K562 treated with DMSO at 1 percent for 48 hours (cell line): Measurements from ENCODE around the gene ZNF823. TPM values are rescaled to one million over a fixed set of nuclear protein-coding genes. Genes with fewer than 3 reads are reported as not detected.

ENCODE experiments used
- total RNA-seq: library from RNA; unstranded; fragments of 300-600 nt; gene quantifications from 2 replicates; pipeline ENCODE4 v1.2.3, GENCODE V29; 2022; ENCODE audit warnings: low replicate concordance; ENCODE audit errors: extremely low read depth

ZNF823 gene
- total RNA-seq = not detected in 2 replicates

DNA sequence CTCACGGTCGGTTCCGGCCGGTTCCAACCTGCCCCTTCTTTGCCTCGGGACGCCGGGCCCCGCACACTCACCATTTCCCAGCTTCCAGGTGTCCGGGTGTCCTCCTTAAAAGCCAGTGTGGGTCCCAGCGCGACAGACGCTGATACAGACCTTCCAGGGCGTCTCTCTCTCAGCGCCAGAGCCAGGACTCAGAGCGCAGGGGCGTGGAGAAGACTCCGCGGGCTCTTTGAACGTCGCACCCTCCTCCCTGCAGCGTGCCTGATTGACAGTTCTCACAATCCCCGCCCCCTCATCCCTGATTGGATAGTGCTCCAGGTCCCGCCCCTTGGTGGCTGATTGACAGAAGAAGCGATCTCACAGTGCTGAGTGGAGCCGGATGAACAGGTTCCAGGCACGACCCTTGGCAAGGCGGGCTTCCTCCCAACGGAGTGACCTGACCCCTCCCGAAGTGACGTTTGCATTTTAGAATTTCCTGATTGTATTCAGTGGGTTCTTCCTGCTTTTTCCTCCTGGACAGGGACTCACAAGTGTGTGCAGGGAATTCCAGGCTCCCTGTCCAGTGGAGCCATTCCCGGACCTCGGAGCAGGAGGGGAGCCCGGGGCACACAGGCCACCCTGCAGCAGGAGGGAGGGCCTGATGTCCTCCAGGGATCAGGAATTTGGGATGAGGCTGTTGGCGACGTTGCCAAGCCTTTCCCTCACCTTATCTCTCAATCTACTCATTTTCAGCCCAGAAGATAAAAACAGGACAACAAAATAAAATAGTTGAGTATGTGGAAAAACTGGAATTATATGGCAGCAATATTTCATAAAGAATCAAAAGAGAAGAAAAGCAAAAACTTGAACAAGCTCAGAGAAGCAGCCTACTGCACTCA, at the start of gene ZNF823:
TSS of gene ZNF823 (minus strand) at position 201 of the 875 bp plus-strand sequence. CDS start at position 74, 127 bp downstream.

DNA sequence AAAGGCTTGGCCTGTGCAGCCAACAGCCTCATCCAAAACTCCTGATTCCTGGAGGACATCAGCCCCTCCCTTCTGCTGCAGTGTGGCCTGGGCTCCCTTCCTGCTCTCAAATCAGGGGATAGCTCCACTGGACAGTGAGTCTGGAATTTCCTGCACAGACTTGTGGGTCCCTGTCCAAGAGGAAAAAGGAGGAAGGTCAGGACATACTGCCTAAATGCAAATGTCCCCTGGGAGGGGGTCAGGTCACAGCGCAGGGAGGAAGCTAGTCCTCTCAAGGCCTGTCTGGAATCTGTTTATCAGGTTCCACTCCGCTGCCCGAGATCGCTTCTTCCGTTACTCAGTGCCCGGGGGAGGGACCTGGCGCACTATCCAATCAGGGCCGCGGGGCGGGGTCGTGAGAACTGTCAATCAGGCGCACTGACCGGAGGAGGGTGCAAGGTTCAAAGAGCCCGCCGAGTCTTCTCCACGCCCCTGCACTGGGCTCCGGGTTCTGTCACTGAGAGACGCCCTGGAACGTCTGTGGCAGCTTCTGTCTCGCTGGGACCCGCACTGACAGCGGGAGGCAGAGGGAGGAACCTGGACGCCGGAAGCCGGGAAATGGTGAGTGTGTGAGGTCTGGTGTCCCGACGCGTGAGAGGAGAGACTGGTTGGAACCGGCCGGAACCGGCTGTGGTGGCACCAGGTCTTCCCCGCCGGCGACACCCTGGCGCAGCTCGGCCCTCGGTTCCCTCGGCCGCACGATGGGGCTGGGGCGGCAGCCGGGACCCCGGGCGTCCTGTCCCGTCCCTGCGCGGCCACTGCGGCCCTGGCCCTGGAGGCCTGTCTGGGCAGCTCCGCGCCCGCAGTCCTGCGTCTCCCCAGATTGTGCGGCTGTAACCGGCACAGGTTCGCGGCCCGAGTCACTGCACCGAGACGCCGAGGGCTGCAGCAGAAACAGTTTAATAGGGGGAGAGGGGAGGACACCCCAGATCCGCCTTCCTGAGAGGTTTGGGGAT, 28.1 kb upstream of the ZNF823 start, which contains the start of gene ZNF441:
TSS of gene ZNF441 (plus strand) at position 404 of the 995 bp plus-strand sequence. CDS start at position 598, 194 bp downstream.

Other genes starting within 250 kb of the ZNF823 start
- not detected in 2 replicates for gene ZNF653, start 233.1 kb downstream of the ZNF823 start, total RNA-seq
- not detected in 2 replicates for gene ECSIT, start 209.8 kb downstream of the ZNF823 start, total RNA-seq
- gene CNN1, start 200.1 kb downstream of the ZNF823 start, total RNA-seq = not detected in 2 replicates
- not detected in 2 replicates for gene ELOF1, start 179.7 kb downstream of the ZNF823 start, total RNA-seq
- not detected in 2 replicates for gene ACP5, start 161.3 kb downstream of the ZNF823 start, total RNA-seq
- gene ZNF627, start 141.5 kb downstream of the ZNF823 start, total RNA-seq = not detected in 2 replicates
- not detected in 2 replicates for gene ZNF441, start 28.1 kb upstream of the ZNF823 start, total RNA-seq
- not detected in 2 replicates for gene ZNF491, start 59.6 kb upstream of the ZNF823 start, total RNA-seq
- not detected in 2 replicates for gene ZNF440, start 75.3 kb upstream of the ZNF823 start, total RNA-seq
- gene ZNF439, start 109.8 kb upstream of the ZNF823 start, total RNA-seq = not detected in 2 replicates
- not detected in 2 replicates for gene ZNF69, start 148.8 kb upstream of the ZNF823 start, total RNA-seq
- gene ZNF700, start 186.2 kb upstream of the ZNF823 start, total RNA-seq = not detected in 2 replicates
- not detected in 2 replicates for gene ZNF763, start 226.1 kb upstream of the ZNF823 start, total RNA-seq